IPS-18a (cell line): ENCODE data around the gene GARS1.

Source experiments
- H3K27ac ChIP-seq: one replicate; pipeline ENCODE4 v1.5.1; 2013; ENCODE audit warnings: low read length
- H3K27me3 ChIP-seq: one replicate; pipeline ENCODE4 v1.6.1; 2013; ENCODE audit warnings: mild to moderate bottlenecking, low read length; ENCODE audit not compliant: control insufficient read depth, insufficient read depth
- H3K36me3 ChIP-seq: one replicate; pipeline ENCODE4 v1.6.1; 2013; ENCODE audit warnings: low read depth, low read length; ENCODE audit not compliant: control insufficient read depth
- H3K4me1 ChIP-seq: one replicate; pipeline ENCODE4 v1.6.1; 2013; ENCODE audit warnings: low read depth, low read length; ENCODE audit not compliant: control insufficient read depth
- H3K4me3 ChIP-seq: one replicate; pipeline ENCODE4 v1.5.1; 2013; ENCODE audit warnings: low read length
- H3K9ac ChIP-seq: one replicate; pipeline ENCODE4 v1.6.1; 2013; ENCODE audit warnings: mild to moderate bottlenecking, low read length, moderate library complexity
- H3K9me3 ChIP-seq: one replicate; pipeline ENCODE4 v1.6.1; 2013; ENCODE audit warnings: low read depth, low read length; ENCODE audit not compliant: control insufficient read depth

Gene GARS1

GRCh38 chr7:30674876-30675275 lies 80.2 kb downstream of the GARS1 start:
- Histone ChIP-seq H3K4me3 (no peak overlapping the region), H3K9me3 (no peaks in the 10 kb centered on the region), H3K27me3 (no peaks in the 10 kb centered on the region), H3K9ac (no peak overlapping the region), H3K36me3 (no peaks in the 10 kb centered on the region), H3K27ac (no peak overlapping the region), H3K4me1 (no peaks in the 10 kb centered on the region)

GRCh38 chr7:30678805-30679204 lies 84.1 kb downstream of the GARS1 start:
- no peak overlapping the region for H3K9ac ChIP-seq
- H3K27ac ChIP-seq, result no peak overlapping the region
- H3K27me3 ChIP-seq, result peaks cover 37% of the 10 kb centered on the region
- H3K9me3 ChIP-seq, result no peaks in the 10 kb centered on the region
- no peaks in the 10 kb centered on the region for H3K4me1 ChIP-seq
- H3K4me3 ChIP-seq, result no peak overlapping the region
- no peaks in the 10 kb centered on the region for H3K36me3 ChIP-seq

- no peak overlapping the region for H3K27ac ChIP-seq
- H3K36me3 ChIP-seq, result no peaks in the 10 kb centered on the region
- no peaks in the 10 kb centered on the region for H3K9me3 ChIP-seq
- peaks cover 41% of the 10 kb centered on the region for H3K27me3 ChIP-seq
- H3K4me3 ChIP-seq, result no peak overlapping the region
- no peaks in the 10 kb centered on the region for H3K4me1 ChIP-seq
- no peak overlapping the region for H3K9ac ChIP-seq
Measured at GRCh38 chr7:30679664-30680063, 85.0 kb downstream of the GARS1 start.

- H3K9ac ChIP-seq, result no peak overlapping the region
- H3K9me3 ChIP-seq, result no peaks in the 10 kb centered on the region
- H3K27ac ChIP-seq, result no peak overlapping the region
- H3K36me3 ChIP-seq, result no peaks in the 10 kb centered on the region
- peaks cover 41% of the 10 kb centered on the region for H3K27me3 ChIP-seq
- no peaks in the 10 kb centered on the region for H3K4me1 ChIP-seq
- H3K4me3 ChIP-seq, result peak overlapping the region; percentile 60
Measured at GRCh38 chr7:30681331-30681797, 86.7 kb downstream of the GARS1 start.

GRCh38 chr7:30681815-30682211 lies 87.1 kb downstream of the GARS1 start:
- peaks cover 41% of the 10 kb centered on the region for H3K27me3 ChIP-seq
- no peaks in the 10 kb centered on the region for H3K9me3 ChIP-seq
- H3K9ac ChIP-seq, result no peak overlapping the region
- no peak overlapping the region for H3K27ac ChIP-seq
- H3K36me3 ChIP-seq, result no peaks in the 10 kb centered on the region
- H3K4me1 ChIP-seq, result no peaks in the 10 kb centered on the region
- H3K4me3 ChIP-seq, result peak overlapping the region; percentile 60

- Histone ChIP-seq H3K27me3 (peaks cover 41% of the 10 kb centered on the region), H3K9ac (no peak within 1 kb of the TSS), H3K27ac (no peak within 1 kb of the TSS), H3K4me1 (no peaks in the 10 kb centered on the region), H3K36me3 (no peaks in the 10 kb centered on the region), H3K4me3 (peak within 1 kb of the TSS; percentile 60), H3K9me3 (no peaks in the 10 kb centered on the region)
Measured at GRCh38 chr7:30682212-30683083, 87.8 kb downstream of the GARS1 start, which contains the start of gene CRHR2. TSS of gene CRHR2 (minus strand) at chr7:30682456. CDS start at chr7:30682280, 176 bp downstream.

GRCh38 chr7:30683306-30683705 lies 88.6 kb downstream of the GARS1 start:
- Histone ChIP-seq H3K9me3 (no peaks in the 10 kb centered on the region), H3K27me3 (peaks cover 41% of the 10 kb centered on the region), H3K36me3 (no peaks in the 10 kb centered on the region), H3K27ac (no peak overlapping the region), H3K4me1 (no peaks in the 10 kb centered on the region), H3K4me3 (no peak overlapping the region), H3K9ac (no peak overlapping the region)
